Endothelial cell of umbilical vein (primary cell): ENCODE data around the gene HYOU1. TPM values are rescaled to one million over a fixed set of nuclear protein-coding genes. Genes with fewer than 3 reads are reported as not detected.

ENCODE experiments used
- BruUV-seq: library from RNA; stranded (reverse); fragments of 400-500 nt; replicated peaks from 2 replicates; lab custom pipeline; 2021; lab: Mats Ljungman, UMichigan
- CTCF ChIA-PET: fragments of 300-600, 350-600 bp; sonication (Branson Sonifier 250); formaldehyde crosslinking; loops from one replicate; lab custom pipeline; 2021; ENCODE audit warnings: antibody characterized with exemption, inconsistent platforms; lab: Charles Lee
- POLR2A ChIA-PET: fragments of 300-600, 350-600 bp; sonication (Branson Sonifier 250); formaldehyde crosslinking; loops from one replicate; lab custom pipeline; 2021; ENCODE audit warnings: antibody characterized with exemption, inconsistent platforms; lab: Charles Lee
- DNase-seq: peaks from one replicate; pipeline ENCODE4 v3.0.0-alpha.2; 2011; ENCODE audit warnings: low read depth, low spot score
- FAIRE-seq: peaks from 2 replicates; lab custom pipeline; 2011; peaks lifted over from hg19 to GRCh38; lab: Jason Lieb, UNC
- H2AFZ ChIP-seq: 2 replicates; pipeline ENCODE4 v1.6.0; 2012; ENCODE audit warnings: low read depth, low read length, control low read depth, inconsistent platforms
- H3K27ac ChIP-seq: 2 replicates; pipeline ENCODE4 v1.5.1; 2011; ENCODE audit warnings: low read depth, mild to moderate bottlenecking, control low read depth, low read length, moderate library complexity; ENCODE audit not compliant: insufficient read depth
- H3K27me3 ChIP-seq, 2 experiments: 2 replicates each; pipeline versions ENCODE4 v1.6.0 to v1.6.1; 2011; ENCODE audit warnings: low read length in 2 of 2, mixed read lengths in 1 of 2; ENCODE audit not compliant: control insufficient read depth in 2 of 2, insufficient read depth in 2 of 2
- H3K36me3 ChIP-seq, 2 experiments: 2 replicates in 1 of 2; 3 replicates in 1 of 2; pipeline ENCODE4 v1.5.1; 2011; ENCODE audit warnings: low read length in 2 of 2, mild to moderate bottlenecking in 1 of 2, moderate library complexity in 1 of 2; ENCODE audit not compliant: control insufficient read depth in 2 of 2, insufficient read depth in 2 of 2; ENCODE audit errors: extremely low read depth in 1 of 2
- H3K4me1 ChIP-seq: 3 replicates; pipeline ENCODE4 v1.5.1; 2011; ENCODE audit warnings: mild to moderate bottlenecking, low read length; ENCODE audit not compliant: control insufficient read depth, insufficient read depth; ENCODE audit errors: extremely low read depth
- H3K4me2 ChIP-seq: 2 replicates; pipeline ENCODE4 v1.6.1; 2011; ENCODE audit warnings: low read length, control low read depth, mixed read lengths; ENCODE audit not compliant: insufficient read depth
- H3K4me3 ChIP-seq, 3 experiments: fragments of 200-600 bp in 1 of 3; sonication (generic), shearing (Covaris generic) in 1 of 3; replicated peaks in 1 of 3; 2 replicates each; pipeline ENCODE4 v1.5.1; 2011 to 2016; ENCODE audit warnings: control low read depth in 3 of 3, low read length in 3 of 3, mild to moderate bottlenecking in 2 of 3, inconsistent platforms in 1 of 3, low read depth in 1 of 3, moderate library complexity in 1 of 3; ENCODE audit not compliant: insufficient read depth in 1 of 3
- H3K79me2 ChIP-seq: 2 replicates; pipeline ENCODE4 v1.6.0; 2012; ENCODE audit warnings: low read length, inconsistent platforms; ENCODE audit not compliant: control insufficient read depth, insufficient read depth
- H3K9ac ChIP-seq: replicated peaks from 2 replicates; pipeline ENCODE3; 2011; ENCODE audit warnings: low read length, control low read depth; ENCODE audit not compliant: insufficient read depth; ENCODE audit errors: extremely low read depth
- H3K9me1 ChIP-seq: replicated peaks from 3 replicates; pipeline ENCODE4 v1.6.0; 2011; ENCODE audit warnings: mild to moderate bottlenecking, low read length; ENCODE audit not compliant: control insufficient read depth, insufficient read depth; ENCODE audit errors: extremely low read depth
- H3K9me3 ChIP-seq: replicated peaks from 2 replicates; pipeline ENCODE4 v1.5.1; 2012; ENCODE audit warnings: low read length, inconsistent platforms; ENCODE audit not compliant: control insufficient read depth, insufficient read depth
- H4K20me1 ChIP-seq: replicated peaks from 2 replicates; pipeline ENCODE3; 2011; ENCODE audit warnings: mild to moderate bottlenecking, low read length; ENCODE audit not compliant: control insufficient read depth, insufficient read depth; ENCODE audit errors: extremely low read depth
- CTCF ChIP-seq, 2 donors: IDR thresholded peaks; 1 replicate in 1 of 2; 2 replicates in 1 of 2; pipeline ENCODE4 v1.5.1; 2011; ENCODE audit warnings: low read length in 2 of 2, mild to moderate bottlenecking in 2 of 2, moderate library complexity in 2 of 2, control low read depth in 1 of 2, inconsistent platforms in 1 of 2, low read depth in 1 of 2; ENCODE audit not compliant: insufficient read depth in 1 of 2; ENCODE audit errors: extremely low read depth in 1 of 2
- EZH2 ChIP-seq: IDR thresholded peaks from 2 replicates; pipeline ENCODE4 v1.6.1; 2012; ENCODE audit warnings: borderline replicate concordance, low read depth, mild to moderate bottlenecking, moderate library complexity, low read length, inconsistent platforms; ENCODE audit not compliant: severe bottlenecking
- FOS ChIP-seq: IDR thresholded peaks from 2 replicates; pipeline ENCODE4 v1.6.1; 2011; ENCODE audit warnings: mild to moderate bottlenecking, low read length, moderate library complexity, borderline replicate concordance; ENCODE audit not compliant: insufficient read depth
- GATA2 ChIP-seq: IDR thresholded peaks from 2 replicates; pipeline ENCODE4 v1.7.0; 2011; ENCODE audit warnings: low read depth, mild to moderate bottlenecking, moderate library complexity, mixed read lengths, low read length; ENCODE audit not compliant: insufficient read length, insufficient read depth
- JUN ChIP-seq: IDR thresholded peaks from 2 replicates; pipeline ENCODE4 v1.6.1; 2011; ENCODE audit warnings: borderline replicate concordance, low read depth; ENCODE audit not compliant: insufficient read length, insufficient read depth
- MAX ChIP-seq: IDR thresholded peaks from 2 replicates; pipeline ENCODE4 v1.6.1; 2011; ENCODE audit not compliant: insufficient read depth, insufficient read length
- MYC ChIP-seq: IDR thresholded peaks from one replicate; pipeline ENCODE4 v1.6.1; 2011; ENCODE audit warnings: mild to moderate bottlenecking, low read depth, low read length
- POLR2A ChIP-seq: IDR thresholded peaks from 2 replicates; pipeline ENCODE4 v1.6.1; 2012; ENCODE audit warnings: low read depth, mild to moderate bottlenecking, control low read depth, low read length
- POLR2AphosphoS5 ChIP-seq: IDR thresholded peaks from 2 replicates; pipeline ENCODE4 v1.6.1; 2012; ENCODE audit warnings: low read depth, mild to moderate bottlenecking, control low read depth, low read length, moderate library complexity; ENCODE audit not compliant: insufficient read depth
- dilution Hi-C: fragments of 300-500 bp; cut with MboI; formaldehyde crosslinking; loops from one replicate; pipeline ENCODE4 v1.15.0; 2019; ENCODE audit warnings: low sequenced_read_pairs; ENCODE audit not compliant: extremely low pct_ligation_motif_present
- intact Hi-C: fragments of 100-400 bp; cut with micrococcal nuclease; formaldehyde crosslinking; loops from one replicate; pipeline ENCODE4 v1.10.0; 2022
- polyA plus RNA-seq, 4 experiments: library from polyadenylated mRNA; depleted of rRNA in 3 of 4; stranded (reverse) in 3 of 4; unstranded in 1 of 4; fragments of >200 nt; gene quantifications; 2 replicates each; pipeline versions ENCODE4 v1.2.1 to v1.2.3, GENCODE V29; 2011 to 2012; ENCODE audit warnings: missing spikeins in 1 of 4
- total RNA-seq: library from RNA; stranded (reverse); gene quantifications from 2 replicates; pipeline ENCODE4 v1.2.3, GENCODE V29; 2021

HYOU1 gene
- total and polyA plus RNA-seq, 2 donors (not counting 3 experiments of a cell fraction or from before 2014, with no cell fraction given), result 302 to 318 TPM

- dilution Hi-C loops, result no loop called here
- no peaks in the 10 kb centered on the region for H3K9me1 ChIP-seq
- H2AFZ ChIP-seq, result peak overlapping the region; percentile 46
- intact Hi-C loops, result loop anchor here (1.0 to 5.0 kb wide), 2 partner anchors 19 to 58 kb away; partner anchors contain the start of genes HYOU1, RPS25 and TRAPPC4
- TF ChIP-seq EZH2, result no peak
- peak; percentile 65 for TF ChIP-seq FOS
- peak; percentile 41 for TF ChIP-seq JUN
- no peak for TF ChIP-seq POLR2A
- peak overlapping the region; percentile 26 for H3K27ac ChIP-seq
- H4K20me1 ChIP-seq, result no peaks in the 10 kb centered on the region
- H3K4me1 ChIP-seq, result peaks cover 18% of the 10 kb centered on the region
- peak overlapping the region; percentile 61 to 81 (median 62) for H3K4me3 ChIP-seq
- no peaks in the 10 kb centered on the region for H3K27me3 ChIP-seq
- peak; percentile 95 for FAIRE-seq
- peaks cover 8% of the 10 kb centered on the region for H3K79me2 ChIP-seq
- DNase-seq, result peak; percentile 39
- peaks cover 2 to 6% of the 10 kb centered on the region in 2 experiments for H3K36me3 ChIP-seq
- peak overlapping the region; percentile 82 for H3K4me2 ChIP-seq
- peak overlapping the region; percentile 50 for H3K9ac ChIP-seq
- no peaks in the 10 kb centered on the region for H3K9me3 ChIP-seq
- CTCF ChIA-PET, result interaction anchor here (0.6 to 1.0 kb wide), 2 partner anchors 20 to 420 kb away, joined by 3 to 4 read pairs; partner anchors contain the start of gene TRAPPC4
- POLR2A ChIA-PET, result interaction anchor here (0.6 kb wide), 1 partner anchor 86 kb away, joined by 3 read pairs; no protein-coding TSS in a partner anchor
- BruUV-seq, result no TSS peak
These were observed 58.2 kb downstream of the HYOU1 start for GRCh38 chr11:118998822-118999221.

GRCh38 chr11:118998388-118998717 lies 58.7 kb downstream of the HYOU1 start:
- Histone ChIP-seq H4K20me1 (no peaks in the 10 kb centered on the region), H3K4me2 (peak overlapping the region; percentile 82), H3K4me1 (peaks cover 18% of the 10 kb centered on the region), H3K27ac (peak overlapping the region; percentile 26), H3K9me3 (no peaks in the 10 kb centered on the region), H3K79me2 (peaks cover 8% of the 10 kb centered on the region), H2AFZ (peak overlapping the region; percentile 46), H3K4me3 (peak overlapping the region; percentile 61 to 81 (median 62)), H3K36me3 (peaks cover 2 to 6% of the 10 kb centered on the region in 2 experiments), H3K9ac (peak overlapping the region; percentile 50), H3K27me3 (no peaks in the 10 kb centered on the region), H3K9me1 (no peaks in the 10 kb centered on the region)
- DNase-seq, result no peak
- POLR2A ChIA-PET, result interaction anchor here (1.4 kb wide), 1 partner anchor 20 kb away, joined by 6 read pairs; the partner anchor contains the start of genes RPS25 and TRAPPC4
- no peak for FAIRE-seq
- TF ChIP-seq POLR2A, result no peak
- no peak for TF ChIP-seq GATA2
- no peak for TF ChIP-seq MAX
- TF ChIP-seq MYC, result no peak
- TF ChIP-seq JUN, result no peak
- TF ChIP-seq CTCF (IDR thresholded peaks at IDR 0.05; ENCODE audit: extremely low read depth in 1 of 2, insufficient read depth in 1 of 2, low read depth in 1 of 2, low read length in 2 of 2), result no peak
- no peak for TF ChIP-seq EZH2
- no peak for TF ChIP-seq POLR2AphosphoS5
- TF ChIP-seq FOS, result no peak
- intact Hi-C loops (loop anchor here (1.0 to 5.0 kb wide), 2 partner anchors 20 to 59 kb away; partner anchors contain the start of genes HYOU1, RPS25 and TRAPPC4), dilution Hi-C loops (no loop called here)
- CTCF ChIA-PET, result interaction anchor here (1.0 to 1.6 kb wide), 5 partner anchors 18 to 403 kb away, joined by 3 to 4 read pairs (median 3); partner anchors contain the start of gene TRAPPC4
- no TSS peak for BruUV-seq
